Activated CD8-positive, alpha-beta T cell treated with anti-CD3 and anti-CD28 coated beads for 36 hours (primary cell): ENCODE data around the gene RAB3A. TPM values are rescaled to one million over a fixed set of nuclear protein-coding genes. Genes with fewer than 3 reads are reported as not detected.
"Not testable (repeated sequence)": the region's sequence is repeated elsewhere in the genome, so short reads cannot be mapped to it uniquely, and the experiment has no call there.

ENCODE experiments used
- ATAC-seq: fragments of 200-7000 bp; cut with Tn5 transposase; one replicate; pipeline ENCODE4 v1.10.0; 2021; ENCODE audit warnings: mild to moderate bottlenecking, moderate library complexity
- CTCF ChIA-PET: fragments of 350-600 bp; sonication (Branson Sonifier 250); formaldehyde crosslinking; loops from one replicate; lab custom pipeline; 2021; ENCODE audit warnings: antibody characterized with exemption; lab: Charles Lee
- POLR2A ChIA-PET: fragments of 350-600 bp; sonication (Branson Sonifier 250); formaldehyde crosslinking; loops from one replicate; lab custom pipeline; 2021; ENCODE audit warnings: antibody characterized with exemption; lab: Charles Lee
- DNase-seq: peaks from one replicate; pipeline ENCODE4 v3.0.0-alpha.2; 2020
- H3K27ac Mint-ChIP-seq: one replicate; pipeline ENCODE4 v1.8.0; 2021; ENCODE audit warnings: mild to moderate bottlenecking, mixed read lengths
- H3K27me3 Mint-ChIP-seq: one replicate; pipeline ENCODE4 v1.8.0; 2021; ENCODE audit warnings: mixed read lengths
- H3K36me3 Mint-ChIP-seq: one replicate; pipeline ENCODE4 v1.8.0; 2021; ENCODE audit warnings: low read depth, mixed read lengths
- H3K4me1 Mint-ChIP-seq: one replicate; pipeline ENCODE4 v1.8.0; 2021; ENCODE audit warnings: low read depth, mixed read lengths
- H3K4me3 Mint-ChIP-seq: one replicate; pipeline ENCODE4 v1.8.0; 2021; ENCODE audit warnings: mild to moderate bottlenecking, moderate library complexity, mixed read lengths
- H3K9me3 Mint-ChIP-seq: one replicate; pipeline ENCODE4 v1.8.0; 2021; ENCODE audit warnings: mixed read lengths
- intact Hi-C: fragments of 100-400 bp; cut with micrococcal nuclease; formaldehyde crosslinking; loops from one replicate; pipeline ENCODE4 v1.10.0; 2022
- total RNA-seq, 2 experiments: library from RNA; stranded (reverse); gene quantifications; one replicate each; pipeline ENCODE4 v1.2.3, GENCODE V29; 2021
- TF ChIP-seq, protein P1 (sequence below): fragments of 200-600 bp; IDR thresholded peaks from one replicate; pipeline ENCODE4 v1.8.0; 2022; ENCODE audit warnings: antibody characterized with exemption, mild to moderate bottlenecking

Gene RAB3A
- total RNA-seq, 2 experiments from 2014 or later, result 8.9 to 11.3 TPM

DNA sequence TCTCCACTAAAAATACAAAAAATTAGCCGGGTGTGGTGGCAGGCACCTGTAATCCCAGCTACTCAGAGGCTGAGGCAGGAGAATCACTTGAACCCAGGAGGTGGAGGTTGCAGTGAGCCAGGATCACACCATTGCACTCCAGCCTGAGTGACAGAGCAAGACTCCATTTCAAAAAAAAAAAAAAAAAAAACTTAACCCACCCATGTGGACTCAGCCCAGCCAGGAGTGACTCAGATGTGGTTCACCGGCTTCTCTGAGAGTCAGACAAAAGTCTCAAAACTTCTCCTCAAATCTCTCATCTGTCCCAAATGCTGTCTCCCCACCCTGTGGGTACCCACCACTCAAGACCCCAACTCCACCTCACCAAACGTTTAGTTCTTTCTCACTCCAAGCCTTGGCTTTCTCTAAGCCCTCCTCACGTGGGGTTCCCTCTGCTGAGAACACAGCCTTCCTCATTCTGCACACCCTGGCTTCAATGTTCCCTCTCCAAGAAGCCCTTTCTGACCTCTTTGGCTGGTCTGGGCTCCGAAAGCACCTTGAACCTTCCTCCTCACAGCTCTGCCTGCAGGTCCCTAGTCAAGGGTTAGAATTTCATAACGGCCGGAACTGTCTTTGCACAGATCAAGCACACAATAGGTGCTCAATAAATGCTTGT, 11.1 kb upstream of the RAB3A start:
- no peaks in the 10 kb centered on the region for H3K36me3 Mint-ChIP-seq
- peaks cover 3% of the 10 kb centered on the region for H3K27me3 Mint-ChIP-seq
- DNase-seq (peak; percentile 33), ATAC-seq (peak; percentile 84)
- ChIA-PET POLR2A (no interaction called here), CTCF (interaction anchor here (1.1 kb wide), 1 partner anchor 37 kb away, joined by 3 read pairs; no protein-coding TSS in a partner anchor)
- TF ChIP-seq, protein P1, sequence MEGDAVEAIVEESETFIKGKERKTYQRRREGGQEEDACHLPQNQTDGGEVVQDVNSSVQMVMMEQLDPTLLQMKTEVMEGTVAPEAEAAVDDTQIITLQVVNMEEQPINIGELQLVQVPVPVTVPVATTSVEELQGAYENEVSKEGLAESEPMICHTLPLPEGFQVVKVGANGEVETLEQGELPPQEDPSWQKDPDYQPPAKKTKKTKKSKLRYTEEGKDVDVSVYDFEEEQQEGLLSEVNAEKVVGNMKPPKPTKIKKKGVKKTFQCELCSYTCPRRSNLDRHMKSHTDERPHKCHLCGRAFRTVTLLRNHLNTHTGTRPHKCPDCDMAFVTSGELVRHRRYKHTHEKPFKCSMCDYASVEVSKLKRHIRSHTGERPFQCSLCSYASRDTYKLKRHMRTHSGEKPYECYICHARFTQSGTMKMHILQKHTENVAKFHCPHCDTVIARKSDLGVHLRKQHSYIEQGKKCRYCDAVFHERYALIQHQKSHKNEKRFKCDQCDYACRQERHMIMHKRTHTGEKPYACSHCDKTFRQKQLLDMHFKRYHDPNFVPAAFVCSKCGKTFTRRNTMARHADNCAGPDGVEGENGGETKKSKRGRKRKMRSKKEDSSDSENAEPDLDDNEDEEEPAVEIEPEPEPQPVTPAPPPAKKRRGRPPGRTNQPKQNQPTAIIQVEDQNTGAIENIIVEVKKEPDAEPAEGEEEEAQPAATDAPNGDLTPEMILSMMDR, result no peak
- intact Hi-C loops, result loop anchor here (5.0 kb wide), 1 partner anchor 37 kb away; no protein-coding TSS in a partner anchor
- no peaks in the 10 kb centered on the region for H3K9me3 Mint-ChIP-seq
- H3K4me1 Mint-ChIP-seq, result peaks cover 6% of the 10 kb centered on the region
- H3K27ac Mint-ChIP-seq, result no peak overlapping the region
- H3K4me3 Mint-ChIP-seq, result no peak overlapping the region

DNA sequence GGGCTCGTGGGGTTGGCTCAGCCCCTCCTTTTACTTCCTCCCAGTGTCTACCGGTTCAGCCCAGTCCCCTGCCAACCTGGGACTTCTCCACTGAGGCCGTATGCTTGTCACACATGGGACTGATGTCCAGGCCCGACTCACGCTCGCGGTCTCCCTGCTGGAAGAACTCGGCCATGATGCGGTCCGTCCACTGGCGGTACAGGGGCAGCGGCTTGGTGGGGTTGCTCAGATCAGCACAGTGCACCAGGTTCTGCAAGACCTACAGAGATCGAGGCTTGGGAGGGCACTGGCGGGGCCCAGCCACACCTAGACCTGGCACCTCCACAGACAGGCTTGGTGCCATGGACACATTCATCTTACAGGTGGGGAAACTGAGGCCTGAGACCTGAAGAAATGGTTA, 7.8 kb upstream of the RAB3A start:
- ChIA-PET POLR2A (no interaction called here), CTCF (interaction anchor here (0.7 kb wide), 2 partner anchors 39 to 40 kb away, joined by 3 to 5 read pairs; no protein-coding TSS in a partner anchor)

DNA sequence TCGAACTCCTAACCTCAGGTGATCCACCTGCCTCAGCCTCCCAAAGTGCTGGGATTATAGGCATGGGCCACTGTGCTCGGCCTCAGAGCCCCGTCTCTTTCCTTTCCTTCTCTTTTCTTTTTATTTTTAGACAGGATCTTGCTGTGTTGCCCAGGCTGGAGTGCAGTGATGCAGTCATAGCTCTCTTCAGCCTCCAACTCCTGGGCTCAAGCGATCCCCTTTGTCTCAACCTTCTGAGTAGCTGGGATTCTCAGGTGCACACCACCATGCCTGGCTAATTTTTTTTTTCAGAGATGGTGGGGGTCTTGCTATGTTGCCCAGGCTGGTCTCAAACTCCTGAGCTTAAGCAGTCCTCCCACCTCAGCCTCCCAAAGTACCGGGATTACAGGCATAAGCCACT, 6.1 kb upstream of the RAB3A start:
- CTCF ChIA-PET, result interaction anchor here (0.8 to 11.3 kb wide), 4 partner anchors 22 to 201 kb away, joined by 3 to 185 read pairs (median 4); a partner anchor contains a TSS

More for the DNA sequence above, 7.8 kb upstream of the RAB3A start:
- no peak overlapping the region for H3K4me3 Mint-ChIP-seq
- H3K27ac Mint-ChIP-seq, result no peak overlapping the region
- no peaks in the 10 kb centered on the region for H3K36me3 Mint-ChIP-seq
- no peak for DNase-seq
- intact Hi-C loops, result loop anchor here (5.0 kb wide), 1 partner anchor 41 kb away; no protein-coding TSS in a partner anchor
- no peaks in the 10 kb centered on the region for H3K9me3 Mint-ChIP-seq
- peaks cover 7% of the 10 kb centered on the region for H3K27me3 Mint-ChIP-seq
- TF ChIP-seq, protein P1, result no peak
- peaks cover 3% of the 10 kb centered on the region for H3K4me1 Mint-ChIP-seq
- ATAC-seq, result no peak

DNA sequence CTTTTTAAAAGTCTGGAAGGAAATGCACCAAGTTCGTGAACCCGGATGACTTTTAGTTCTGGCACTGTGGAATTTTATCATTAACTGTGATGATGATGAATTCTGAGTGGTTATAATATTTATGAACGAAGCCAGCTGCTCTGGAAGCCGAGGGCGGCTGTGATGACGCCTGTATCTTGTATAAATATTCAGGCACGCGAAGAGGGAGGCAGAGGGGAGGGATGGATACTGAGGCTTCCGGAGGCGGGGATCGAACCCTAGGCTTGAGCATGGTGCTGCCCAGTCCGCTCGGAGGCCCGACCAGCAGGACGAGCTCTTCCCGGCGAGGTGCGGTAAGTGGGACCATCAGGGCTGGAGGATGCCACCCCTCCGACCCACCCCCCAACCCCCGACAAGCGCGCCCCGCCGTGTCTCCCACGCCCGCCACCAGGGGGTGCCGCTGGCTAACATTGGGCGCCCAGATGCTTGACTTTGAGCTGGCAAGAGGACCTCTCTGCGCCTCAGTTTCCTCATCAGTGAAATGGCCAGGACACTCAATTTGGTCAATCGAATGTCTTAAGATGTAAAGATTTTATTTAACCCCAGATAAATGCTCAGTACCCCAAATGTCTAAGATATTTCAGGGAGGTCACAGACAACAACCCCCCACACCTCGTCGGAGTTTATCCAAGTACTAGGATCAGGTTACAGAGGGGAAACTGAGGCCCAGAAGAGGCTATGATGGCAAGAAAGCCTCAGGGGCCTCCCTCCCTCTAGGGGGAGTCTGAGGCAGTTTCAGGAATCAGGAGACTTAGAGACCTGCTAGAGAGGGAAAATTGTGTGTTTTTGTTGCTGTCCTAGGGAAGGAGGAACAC, 4.5 kb upstream of the RAB3A start:
- TF ChIP-seq, protein P1, result peak; percentile 92
- Mint-ChIP-seq H3K27me3 (peaks cover 7% of the 10 kb centered on the region), H3K27ac (no peak overlapping the region), H3K4me1 (peaks cover 10% of the 10 kb centered on the region), H3K9me3 (no peaks in the 10 kb centered on the region), H3K4me3 (no peak overlapping the region), H3K36me3 (no peaks in the 10 kb centered on the region)
- DNase-seq, result peak; percentile 67
- ATAC-seq, result no peak
- CTCF ChIA-PET, result interaction anchor here (0.6 to 11.3 kb wide), 23 partner anchors 8 to 202 kb away, joined by 3 to 185 read pairs (median 4); partner anchors contain the start of genes IQCN, MPV17L2 and PIK3R2
- POLR2A ChIA-PET, result interaction anchor here (0.7 kb wide), 1 partner anchor 658 kb away, joined by 3 read pairs; no protein-coding TSS in a partner anchor
- intact Hi-C loops, result no loop called here

More for the DNA sequence above, 6.1 kb upstream of the RAB3A start:
- H3K27ac Mint-ChIP-seq, H3K27me3 Mint-ChIP-seq, H3K4me3 Mint-ChIP-seq, H3K4me1 Mint-ChIP-seq, H3K9me3 Mint-ChIP-seq, DNase-seq, H3K36me3 Mint-ChIP-seq, ATAC-seq: not testable (repeated sequence)
- intact Hi-C loops, result loop anchor here (5.0 kb wide), 1 partner anchor 42 kb away; no protein-coding TSS in a partner anchor
- POLR2A ChIA-PET, result interaction anchor here (0.6 kb wide), 1 partner anchor 209 kb away, joined by 3 read pairs; the partner anchor contains the start of gene SSBP4

DNA sequence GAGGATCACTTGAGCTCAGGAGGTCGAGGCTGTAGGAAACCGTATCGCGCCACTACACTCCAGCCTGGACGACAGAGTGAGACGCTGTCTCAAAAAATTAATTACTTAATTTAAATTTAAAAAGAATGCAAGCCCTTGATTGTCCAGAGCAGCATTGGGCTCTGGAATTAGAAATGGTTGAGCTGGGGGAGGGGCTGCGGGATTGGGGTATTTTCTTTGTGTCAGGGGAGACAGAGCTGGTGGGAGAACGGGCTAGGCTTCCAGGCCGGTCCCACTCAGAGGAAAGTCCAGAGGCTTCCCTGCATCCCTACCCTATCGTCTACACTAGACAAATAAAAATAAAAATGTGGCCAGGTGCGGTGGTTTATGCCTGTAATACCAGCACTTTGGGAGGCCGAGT, 2.2 kb upstream of the RAB3A start:
- no peak overlapping the region for H3K27ac Mint-ChIP-seq
- H3K4me3 Mint-ChIP-seq, result no peak overlapping the region
- TF ChIP-seq, protein P1, result no peak
- ATAC-seq (no peak), DNase-seq (no peak)
- ChIA-PET CTCF (interaction anchor here (0.9 to 11.3 kb wide), 10 partner anchors 14 to 206 kb away, joined by 3 to 185 read pairs (median 5); partner anchors contain the start of gene MPV17L2), POLR2A (interaction anchor here (0.7 to 3.3 kb wide), 5 partner anchors 13 to 69 kb away, joined by 3 to 25 read pairs (median 3); partner anchors contain the start of genes IQCN and MPV17L2)
- peaks cover 7% of the 10 kb centered on the region for H3K27me3 Mint-ChIP-seq
- peaks cover 9% of the 10 kb centered on the region for H3K36me3 Mint-ChIP-seq
- H3K4me1 Mint-ChIP-seq, result peaks cover 21% of the 10 kb centered on the region
- intact Hi-C loops, result no loop called here
- H3K9me3 Mint-ChIP-seq, result no peaks in the 10 kb centered on the region
